DND-41 (cell line): Measurements from ENCODE around the gene TEX11.
"Not testable (repeated sequence)": the region's sequence is repeated elsewhere in the genome, so short reads cannot be mapped to it uniquely, and the experiment has no call there.

Experiments used
- ATAC-seq: fragments of 200-7000 bp; cut with Tn5 transposase; 3 replicates; pipeline ENCODE4 v1.9.1; 2021; ENCODE audit warnings: low read depth; ENCODE audit not compliant: insufficient read depth
- DNase-seq: peaks from one replicate; pipeline ENCODE4 v3.0.0-alpha.2; 2020
- H2AFZ ChIP-seq: 2 replicates; pipeline ENCODE4 v1.6.0; 2012; ENCODE audit warnings: low read depth, low read length
- H3K27ac ChIP-seq: 2 replicates; pipeline ENCODE4 v1.5.1; 2012; ENCODE audit warnings: low read length, inconsistent platforms
- H3K27me3 ChIP-seq: fragments of 200-600 bp; sonication (generic); 2 replicates; pipeline ENCODE4 v1.6.0; 2012; ENCODE audit warnings: low read length, mild to moderate bottlenecking, inconsistent platforms; ENCODE audit not compliant: insufficient read depth, poor library complexity
- H3K36me3 ChIP-seq: 2 replicates; pipeline ENCODE4 v1.5.1; 2012; ENCODE audit warnings: low read length, inconsistent platforms; ENCODE audit not compliant: insufficient read depth
- H3K4me1 ChIP-seq: 2 replicates; pipeline ENCODE4 v1.5.1; 2012; ENCODE audit warnings: mild to moderate bottlenecking, low read length; ENCODE audit not compliant: insufficient read depth
- H3K4me2 ChIP-seq: 2 replicates; pipeline ENCODE4 v1.6.0; 2012; ENCODE audit warnings: mild to moderate bottlenecking, moderate library complexity, low read length, inconsistent platforms; ENCODE audit not compliant: insufficient read depth
- H3K4me3 ChIP-seq, 2 experiments: fragments of 200-600 bp in 1 of 2; shearing (Covaris generic) in 1 of 2; 2 replicates each; pipeline ENCODE4 v1.5.1; 2012 to 2016; ENCODE audit warnings: inconsistent platforms in 2 of 2, low read length in 2 of 2, mild to moderate bottlenecking in 2 of 2, low read depth in 1 of 2, moderate library complexity in 1 of 2
- H3K79me2 ChIP-seq: 2 replicates; pipeline ENCODE4 v1.6.0; 2012; ENCODE audit warnings: low read length, inconsistent platforms; ENCODE audit not compliant: insufficient read depth
- H3K9ac ChIP-seq: 2 replicates; pipeline ENCODE4 v1.6.0; 2012; ENCODE audit warnings: low read depth, mild to moderate bottlenecking, inconsistent platforms, low read length, moderate library complexity
- H3K9me3 ChIP-seq: 2 replicates; pipeline ENCODE4 v1.5.1; 2012; ENCODE audit warnings: low read length, moderate library complexity, mild to moderate bottlenecking, inconsistent platforms; ENCODE audit not compliant: insufficient read depth, severe bottlenecking
- H4K20me1 ChIP-seq: 2 replicates; pipeline ENCODE4 v1.6.0; 2012; ENCODE audit warnings: low read length; ENCODE audit not compliant: insufficient read depth
- EZH2 ChIP-seq: IDR thresholded peaks from 3 replicates; pipeline ENCODE4 v1.6.1; 2012; ENCODE audit warnings: borderline replicate concordance, low read depth, mild to moderate bottlenecking, moderate library complexity, low read length, inconsistent platforms; ENCODE audit not compliant: severe bottlenecking
- TF ChIP-seq, protein P1 (sequence below): IDR thresholded peaks from 2 replicates; pipeline ENCODE4 v1.5.1; 2012; ENCODE audit warnings: borderline replicate concordance, low read length, moderate library complexity, mild to moderate bottlenecking; ENCODE audit not compliant: poor library complexity, severe bottlenecking; ENCODE audit errors: extremely low read depth

The TEX11 gene

GRCh38 chrX:70720721-70721120 lies 187.8 kb downstream of the TEX11 start:
- Histone ChIP-seq H3K9ac (no peak overlapping the region), H3K4me1 (no peaks in the 10 kb centered on the region), H3K27ac (no peak overlapping the region), H3K36me3 (no peaks in the 10 kb centered on the region), H2AFZ (no peak overlapping the region), H3K4me3 (no peak overlapping the region), H3K4me2 (no peak overlapping the region), H3K9me3 (peaks cover 2% of the 10 kb centered on the region), H3K27me3 (no peaks in the 10 kb centered on the region), H4K20me1 (no peaks in the 10 kb centered on the region), H3K79me2 (no peaks in the 10 kb centered on the region)
- no peak for ATAC-seq
- DNase-seq, result no peak
- TF ChIP-seq, protein P1, sequence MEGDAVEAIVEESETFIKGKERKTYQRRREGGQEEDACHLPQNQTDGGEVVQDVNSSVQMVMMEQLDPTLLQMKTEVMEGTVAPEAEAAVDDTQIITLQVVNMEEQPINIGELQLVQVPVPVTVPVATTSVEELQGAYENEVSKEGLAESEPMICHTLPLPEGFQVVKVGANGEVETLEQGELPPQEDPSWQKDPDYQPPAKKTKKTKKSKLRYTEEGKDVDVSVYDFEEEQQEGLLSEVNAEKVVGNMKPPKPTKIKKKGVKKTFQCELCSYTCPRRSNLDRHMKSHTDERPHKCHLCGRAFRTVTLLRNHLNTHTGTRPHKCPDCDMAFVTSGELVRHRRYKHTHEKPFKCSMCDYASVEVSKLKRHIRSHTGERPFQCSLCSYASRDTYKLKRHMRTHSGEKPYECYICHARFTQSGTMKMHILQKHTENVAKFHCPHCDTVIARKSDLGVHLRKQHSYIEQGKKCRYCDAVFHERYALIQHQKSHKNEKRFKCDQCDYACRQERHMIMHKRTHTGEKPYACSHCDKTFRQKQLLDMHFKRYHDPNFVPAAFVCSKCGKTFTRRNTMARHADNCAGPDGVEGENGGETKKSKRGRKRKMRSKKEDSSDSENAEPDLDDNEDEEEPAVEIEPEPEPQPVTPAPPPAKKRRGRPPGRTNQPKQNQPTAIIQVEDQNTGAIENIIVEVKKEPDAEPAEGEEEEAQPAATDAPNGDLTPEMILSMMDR, result no peak
- no peak for TF ChIP-seq EZH2

DNA sequence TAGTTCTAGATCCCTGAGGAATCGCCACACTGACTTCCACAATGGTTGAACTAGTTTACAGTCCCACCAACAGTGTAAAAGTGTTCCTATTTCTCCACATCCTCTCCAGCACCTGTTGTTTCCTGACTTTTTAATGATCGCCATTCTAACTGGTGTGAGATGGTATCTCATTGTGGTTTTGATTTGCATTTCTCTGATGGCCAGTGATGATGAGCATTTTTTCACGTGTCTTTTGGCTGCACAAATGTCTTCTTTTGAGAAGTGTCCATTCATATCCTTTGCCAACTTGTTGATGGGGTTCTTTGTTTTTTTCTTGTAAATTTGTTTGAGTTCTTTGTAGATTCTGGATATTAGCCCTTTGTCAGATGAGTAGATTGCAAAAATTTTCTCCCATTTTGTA lies 197.2 kb downstream of the TEX11 start:
- not testable (repeated sequence) for H3K36me3 ChIP-seq, H3K4me2 ChIP-seq, H3K9me3 ChIP-seq, H3K27me3 ChIP-seq, H3K79me2 ChIP-seq, DNase-seq, H3K27ac ChIP-seq, ATAC-seq, H3K9ac ChIP-seq, H3K4me1 ChIP-seq, H2AFZ ChIP-seq, H3K4me3 ChIP-seq, H4K20me1 ChIP-seq

- Histone ChIP-seq H3K4me2 (no peak overlapping the region), H3K36me3 (no peaks in the 10 kb centered on the region), H3K4me1 (no peaks in the 10 kb centered on the region), H3K9ac (no peak overlapping the region), H3K4me3 (no peak overlapping the region), H3K27ac (no peak overlapping the region), H2AFZ (no peak overlapping the region), H3K9me3 (no peaks in the 10 kb centered on the region), H3K27me3 (no peaks in the 10 kb centered on the region), H4K20me1 (no peaks in the 10 kb centered on the region), H3K79me2 (no peaks in the 10 kb centered on the region)
- ATAC-seq, result no peak
- no peak for DNase-seq
- TF ChIP-seq EZH2, result no peak
- TF ChIP-seq, protein P1, result no peak
Observed at GRCh38 chrX:70694339-70695122, 214.0 kb downstream of the TEX11 start.

- H3K79me2 ChIP-seq, H3K9me3 ChIP-seq, H3K27me3 ChIP-seq, H3K27ac ChIP-seq, H3K4me1 ChIP-seq, H3K4me2 ChIP-seq, H3K4me3 ChIP-seq, H2AFZ ChIP-seq, ATAC-seq, H3K36me3 ChIP-seq, DNase-seq, H3K9ac ChIP-seq, H4K20me1 ChIP-seq: not testable (repeated sequence)
Observed at GRCh38 chrX:70679455-70679854, 229.1 kb downstream of the TEX11 start.
